ENCODE data around the gene MGP. TPM values are rescaled to one million over a fixed set of nuclear protein-coding genes. Genes with fewer than 3 reads are reported as not detected.

The MGP gene
- total RNA-seq, 4 donors from 2014 or later = 76.0 to 127 (median 115) TPM

GRCh38 chr12:14836336-14837210 lies 49.1 kb downstream of the MGP start:
- H3K27ac ChIP-seq = no peak overlapping the region
- H3K9me3 ChIP-seq = no peaks in the 10 kb centered on the region
- no peaks in the 10 kb centered on the region for H3K36me3 ChIP-seq
- DNase-seq = no peak
- no peaks in the 10 kb centered on the region for H3K4me1 ChIP-seq
- no peaks in the 10 kb centered on the region for H3K27me3 ChIP-seq
- H3K4me3 ChIP-seq = no peak overlapping the region
- TF ChIP-seq POLR2A (IDR thresholded peaks at IDR 0.05) = no peak
- TF ChIP-seq CTCF (IDR thresholded peaks at IDR 0.05) = no peak

GRCh38 chr12:14834509-14834908 lies 51.1 kb downstream of the MGP start:
- TF ChIP-seq CTCF (IDR thresholded peaks at IDR 0.05) (no peak), POLR2A (IDR thresholded peaks at IDR 0.05) (no peak)
- H3K27ac ChIP-seq = no peak overlapping the region
- H3K4me3 ChIP-seq = no peak overlapping the region
- no peaks in the 10 kb centered on the region for H3K4me1 ChIP-seq
- DNase-seq = no peak
- no peaks in the 10 kb centered on the region for H3K9me3 ChIP-seq
- H3K36me3 ChIP-seq = no peaks in the 10 kb centered on the region
- H3K27me3 ChIP-seq = no peaks in the 10 kb centered on the region

GRCh38 chr12:14833952-14834351 lies 51.7 kb downstream of the MGP start:
- DNase-seq = no peak
- Histone ChIP-seq H3K27me3 (no peaks in the 10 kb centered on the region), H3K4me3 (no peak overlapping the region), H3K27ac (no peak overlapping the region), H3K4me1 (no peaks in the 10 kb centered on the region), H3K9me3 (no peaks in the 10 kb centered on the region), H3K36me3 (no peaks in the 10 kb centered on the region)
- no peak for TF ChIP-seq POLR2A (IDR thresholded peaks at IDR 0.05)
- TF ChIP-seq CTCF (IDR thresholded peaks at IDR 0.05) = no peak

- TF ChIP-seq CTCF (IDR thresholded peaks at IDR 0.05) (no peak), POLR2A (IDR thresholded peaks at IDR 0.05) (no peak)
- Histone ChIP-seq H3K27me3 (no peaks in the 10 kb centered on the region), H3K9me3 (no peaks in the 10 kb centered on the region), H3K36me3 (no peaks in the 10 kb centered on the region), H3K27ac (no peak overlapping the region), H3K4me1 (no peaks in the 10 kb centered on the region), H3K4me3 (no peak overlapping the region)
- DNase-seq = no peak
Measured at GRCh38 chr12:14833336-14833735, 52.3 kb downstream of the MGP start.

Other genes with a start within 250 kb of the MGP start
- gene GUCY2C, start 189.3 kb downstream of the MGP start, total RNA-seq = 100 to 1,000 TPM in 3 of 4 donors, 10 to 100 TPM in 1; 25.6 to 176 (median 122) TPM
- gene WBP11, start 82.4 kb downstream of the MGP start, total RNA-seq = 10 to 100 TPM; 12.3 to 42.9 (median 12.8) TPM
- gene C12orf60, start 82.2 kb downstream of the MGP start, total RNA-seq = under 1 TPM in 1 of 4 donors, not detected in 3; 0.88 TPM
- gene SMCO3, start 71.7 kb downstream of the MGP start, total RNA-seq = not detected
- gene ART4, start 42.3 kb downstream of the MGP start, total RNA-seq = under 1 TPM in 2 of 4 donors, not detected in 2; 0.13 to 0.18 TPM
- 1 to 10 TPM in 2 of 4 donors, under 1 TPM in 1, not detected in 1; 0.94 to 2.5 (median 1.2) TPM for gene ERP27, start 52.7 kb upstream of the MGP start, total RNA-seq
- 100 to 1,000 TPM in 1 of 4 donors, 10 to 100 TPM in 3; 17.1 to 290 (median 57.1) TPM for gene ARHGDIB, start 75.7 kb upstream of the MGP start, total RNA-seq
- gene PDE6H, start 87.2 kb upstream of the MGP start, total RNA-seq = not detected

Data from Peyer's patch (tissue), 4 donors.